Activated CD8-positive, alpha-beta memory T cell treated with anti-CD3 and anti-CD28 coated beads for 36 hours (primary cell): ENCODE measurements around the gene LMNTD2. TPM values are rescaled to one million over a fixed set of nuclear protein-coding genes. Genes with fewer than 3 reads are reported as not detected.

Experiments used
- CTCF ChIA-PET: fragments of 350-600 bp; sonication (Branson Sonifier 250); formaldehyde crosslinking; loops from one replicate; lab custom pipeline; 2021; ENCODE audit warnings: antibody characterized with exemption; lab: Charles Lee
- POLR2A ChIA-PET: fragments of 350-600 bp; sonication (Branson Sonifier 250); formaldehyde crosslinking; loops from one replicate; lab custom pipeline; 2021; ENCODE audit warnings: antibody characterized with exemption; lab: Charles Lee
- total RNA-seq, 2 experiments: library from RNA; stranded (reverse); gene quantifications; one replicate each; pipeline ENCODE4 v1.2.3, GENCODE V29; 2021

Gene LMNTD2
- under 1 TPM; 0.75 to 0.89 TPM for total RNA-seq

GRCh38 chr11:560305-561147 is at the start of gene LMNTD2, which contains the start of gene RASSF7:
Gene LMNTD2 (minus strand): TSS chr11:560738. CDS start chr11:560716, 22 bp downstream.
Gene RASSF7 (plus strand): TSS chr11:560970. CDS start chr11:561769, 799 bp downstream.
- CTCF ChIA-PET = interaction anchor here (1.3 kb wide), 1 partner anchor 164 kb away, joined by 3 read pairs; no protein-coding TSS in a partner anchor
- POLR2A ChIA-PET = no interaction called here

- POLR2A ChIA-PET = no interaction called here
These were observed 48.8 kb upstream of the LMNTD2 start for GRCh38 chr11:609341-609811.

GRCh38 chr11:608791-609251 is 48.3 kb upstream of the LMNTD2 start:
- POLR2A ChIA-PET = no interaction called here
- CTCF ChIA-PET = interaction anchor here (0.5 kb wide), 1 partner anchor 88 kb away, joined by 3 read pairs; no protein-coding TSS in a partner anchor

More at GRCh38 chr11:609341-609811, 48.8 kb upstream of the LMNTD2 start:
- CTCF ChIA-PET = interaction anchor here (0.5 kb wide), 1 partner anchor 87 kb away, joined by 3 read pairs; no protein-coding TSS in a partner anchor

- POLR2A ChIA-PET = no interaction called here
- CTCF ChIA-PET = no interaction called here
These were observed 47.6 kb upstream of the LMNTD2 start for GRCh38 chr11:607971-608659.

- ChIA-PET CTCF (no interaction called here), POLR2A (no interaction called here)
These were observed 46.7 kb upstream of the LMNTD2 start for GRCh38 chr11:607020-607780.

GRCh38 chr11:606245-606644 is 45.7 kb upstream of the LMNTD2 start:
- CTCF ChIA-PET = no interaction called here
- POLR2A ChIA-PET = no interaction called here

- CTCF ChIA-PET = interaction anchor here (0.6 kb wide), 1 partner anchor 41 kb away, joined by 3 read pairs; no protein-coding TSS in a partner anchor
- POLR2A ChIA-PET = no interaction called here
These were observed 45.0 kb upstream of the LMNTD2 start for GRCh38 chr11:605286-606129.

GRCh38 chr11:603154-603553 is 42.6 kb upstream of the LMNTD2 start:
- ChIA-PET CTCF (no interaction called here), POLR2A (interaction anchor here (0.7 kb wide), 1 partner anchor 42 kb away, joined by 9 read pairs; no protein-coding TSS in a partner anchor)

- POLR2A ChIA-PET = no interaction called here
- CTCF ChIA-PET = no interaction called here
These were observed 41.2 kb upstream of the LMNTD2 start for GRCh38 chr11:601573-602245.

- POLR2A ChIA-PET = no interaction called here
- CTCF ChIA-PET = no interaction called here
These were observed 37.6 kb upstream of the LMNTD2 start for GRCh38 chr11:598005-598680.

- CTCF ChIA-PET = no interaction called here
- POLR2A ChIA-PET = no interaction called here
These were observed 36.7 kb upstream of the LMNTD2 start for GRCh38 chr11:597166-597725.

GRCh38 chr11:596374-596773 is 35.8 kb upstream of the LMNTD2 start:
- POLR2A ChIA-PET = no interaction called here
- CTCF ChIA-PET = no interaction called here

GRCh38 chr11:595400-595799 is 34.9 kb upstream of the LMNTD2 start:
- POLR2A ChIA-PET = no interaction called here

GRCh38 chr11:593347-593746 is 32.8 kb upstream of the LMNTD2 start:
- ChIA-PET CTCF (no interaction called here), POLR2A (no interaction called here)

More at GRCh38 chr11:595400-595799, 34.9 kb upstream of the LMNTD2 start:
- CTCF ChIA-PET = no interaction called here

GRCh38 chr11:592918-593317 is 32.4 kb upstream of the LMNTD2 start:
- CTCF ChIA-PET = no interaction called here

GRCh38 chr11:592501-592900 is 32.0 kb upstream of the LMNTD2 start:
- ChIA-PET POLR2A (no interaction called here), CTCF (no interaction called here)

More at GRCh38 chr11:592918-593317, 32.4 kb upstream of the LMNTD2 start:
- POLR2A ChIA-PET = no interaction called here

- ChIA-PET POLR2A (interaction anchor here (0.6 kb wide), 1 partner anchor 187 kb away, joined by 3 read pairs; no protein-coding TSS in a partner anchor), CTCF (interaction anchor here (0.7 kb wide), 1 partner anchor 23 kb away, joined by 4 read pairs; no protein-coding TSS in a partner anchor)
These were observed 30.5 kb upstream of the LMNTD2 start for GRCh38 chr11:590997-591396.
